NCI-H2081 treated with DMSO at 0.1 percent for 48 hours (cell line): ENCODE data around the gene HYLS1.

Experiments
- DNase-seq: peaks from one replicate; lab custom pipeline; 2025; lab: John Stamatoyannopoulos, UW

The HYLS1 gene

DNA sequence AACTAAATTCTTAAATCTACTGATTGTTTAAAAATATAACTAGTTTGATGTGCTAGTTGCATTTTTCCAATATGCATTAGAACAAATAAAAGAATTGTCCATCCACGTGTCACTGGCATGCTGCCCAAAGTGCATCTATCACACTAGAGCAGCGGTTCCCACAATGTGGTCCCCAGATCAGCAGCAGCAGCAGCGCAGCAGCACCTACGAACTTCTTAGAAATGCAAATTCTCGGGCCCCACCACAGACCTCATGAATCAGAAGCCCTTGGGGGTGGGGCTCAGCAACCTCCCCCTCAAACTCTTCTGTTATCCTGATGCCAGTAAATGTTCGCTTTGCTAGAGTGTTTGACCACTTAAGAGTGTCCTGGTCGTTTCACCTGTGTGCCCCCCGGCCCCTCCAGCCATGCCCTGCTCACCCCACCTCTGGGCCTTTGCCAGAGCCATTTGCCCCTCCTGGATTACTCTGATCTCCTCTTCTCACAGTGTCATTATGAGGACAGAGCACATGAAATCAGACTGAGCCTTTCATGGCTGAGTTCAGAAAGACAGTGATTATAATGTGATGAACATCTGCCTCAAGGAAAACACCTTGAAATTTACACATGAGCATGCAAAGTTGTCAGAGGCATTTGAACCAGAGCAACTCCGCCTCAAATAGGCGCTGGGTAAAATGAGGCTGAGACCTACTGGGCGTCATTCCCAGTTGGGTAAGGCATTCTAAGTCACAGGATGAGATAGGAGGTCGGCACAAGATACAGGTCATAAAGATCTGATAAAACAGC lies 45.8 kb downstream of the HYLS1 start:
- no peak for DNase-seq

DNA sequence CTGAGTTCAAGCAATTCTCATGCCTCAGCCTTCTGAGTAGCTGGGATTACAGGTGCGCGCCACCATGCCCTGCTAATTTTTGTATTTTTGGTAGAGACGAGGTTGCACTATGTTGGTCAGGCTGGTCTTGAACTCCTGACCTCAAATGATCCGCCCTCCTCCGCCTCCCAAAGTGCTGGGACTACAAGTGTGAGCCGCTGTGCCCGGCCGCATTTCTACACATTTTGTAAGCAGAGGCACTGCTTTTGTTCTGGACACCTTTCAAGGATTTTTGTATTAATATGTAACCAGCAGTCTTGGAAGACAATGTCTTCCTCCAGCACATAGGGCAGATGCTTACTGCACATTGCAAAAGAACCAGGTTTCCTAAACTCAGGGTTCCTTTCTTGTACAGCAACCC lies 47.0 kb downstream of the HYLS1 start:
- DNase-seq: no peak

DNA sequence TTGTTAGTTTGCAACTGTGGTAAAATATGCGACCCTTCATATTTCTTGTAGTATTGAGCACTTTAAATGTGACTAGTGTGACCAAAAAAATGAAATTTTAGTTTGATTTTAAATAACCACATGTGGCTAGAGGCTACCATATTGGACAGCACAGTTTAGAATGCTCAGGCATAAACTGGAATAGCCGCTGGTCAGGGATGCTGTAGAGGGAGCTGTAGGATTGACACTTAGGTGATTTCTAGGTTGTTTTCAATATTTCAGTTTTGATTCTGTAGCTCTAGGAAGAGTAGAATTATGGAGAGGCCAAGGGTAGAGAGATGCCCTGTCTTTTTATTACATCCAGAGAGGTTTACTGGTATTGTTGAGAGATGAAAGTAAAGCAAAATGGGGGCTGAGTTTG lies 47.6 kb downstream of the HYLS1 start:
- no peak for DNase-seq

DNA sequence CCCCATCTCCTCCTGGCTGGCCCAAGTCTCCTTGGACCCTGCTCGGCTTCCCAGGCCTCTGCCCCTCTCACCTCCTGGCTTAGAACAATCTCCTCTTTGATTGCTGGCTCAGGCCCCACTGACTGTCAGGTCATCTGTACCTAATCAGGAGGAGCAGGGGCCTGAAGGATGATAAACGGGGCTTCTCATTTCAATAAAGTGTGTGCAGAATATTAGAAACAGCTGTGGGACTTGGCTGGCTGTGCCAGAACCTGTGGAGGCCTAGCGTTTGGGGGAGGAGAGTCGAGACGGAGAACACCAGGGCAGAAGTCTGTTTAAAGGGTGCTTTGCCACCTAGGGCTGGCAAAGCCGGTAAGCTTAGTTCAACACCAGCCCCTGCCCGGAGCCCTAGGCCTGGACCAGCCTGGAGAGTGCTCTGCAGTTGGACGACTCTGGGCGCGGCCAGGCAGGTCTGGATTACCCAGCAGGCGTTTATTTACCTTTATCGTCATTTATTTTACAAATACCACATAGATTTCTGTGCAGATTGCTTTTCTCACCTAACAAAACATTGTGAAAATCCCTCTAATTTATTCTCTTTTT lies 48.2 kb downstream of the HYLS1 start:
- DNase-seq: no peak

DNA sequence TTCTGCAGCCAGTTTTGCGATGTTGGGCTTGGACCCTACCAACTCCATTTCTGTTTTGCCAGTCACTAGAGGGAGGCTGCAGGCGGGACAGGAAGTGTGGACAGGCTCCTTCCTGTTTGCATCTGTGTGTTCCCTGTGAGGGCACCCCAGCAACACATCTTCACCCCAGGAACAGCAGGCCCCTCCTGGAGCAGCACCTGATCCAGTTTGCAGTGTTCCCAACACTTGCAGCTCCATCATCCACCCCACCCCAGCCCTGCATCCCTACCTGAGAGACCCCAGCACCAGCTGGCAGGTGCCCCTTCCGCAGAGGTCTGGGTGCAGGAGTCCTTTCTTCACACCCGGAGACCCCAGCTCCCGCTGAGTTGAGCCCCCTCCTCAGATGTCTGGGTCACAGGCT lies 51.0 kb downstream of the HYLS1 start:
- DNase-seq: no peak

DNA sequence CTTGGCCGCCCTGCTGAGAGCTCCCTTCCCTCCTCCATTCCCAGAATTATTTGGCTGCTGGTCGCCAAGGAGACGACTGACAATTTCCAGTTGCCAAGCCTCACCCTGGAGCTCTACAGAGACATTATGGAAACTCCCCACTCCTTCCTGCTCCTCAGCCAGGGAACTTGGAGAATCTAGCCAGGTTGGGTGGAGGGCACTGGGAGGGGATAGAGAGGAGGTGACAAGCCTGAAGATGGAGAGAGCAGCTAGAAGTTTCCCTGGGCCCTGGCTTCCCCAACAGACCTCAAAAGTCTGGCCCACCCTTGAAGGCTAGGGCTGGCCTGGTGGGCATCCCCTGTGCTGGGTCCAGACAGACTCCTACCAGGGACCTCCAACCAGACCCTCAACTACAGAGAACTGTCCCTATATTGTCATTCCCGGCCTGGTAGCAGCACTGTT lies 51.6 kb downstream of the HYLS1 start:
- no peak for DNase-seq

DNA sequence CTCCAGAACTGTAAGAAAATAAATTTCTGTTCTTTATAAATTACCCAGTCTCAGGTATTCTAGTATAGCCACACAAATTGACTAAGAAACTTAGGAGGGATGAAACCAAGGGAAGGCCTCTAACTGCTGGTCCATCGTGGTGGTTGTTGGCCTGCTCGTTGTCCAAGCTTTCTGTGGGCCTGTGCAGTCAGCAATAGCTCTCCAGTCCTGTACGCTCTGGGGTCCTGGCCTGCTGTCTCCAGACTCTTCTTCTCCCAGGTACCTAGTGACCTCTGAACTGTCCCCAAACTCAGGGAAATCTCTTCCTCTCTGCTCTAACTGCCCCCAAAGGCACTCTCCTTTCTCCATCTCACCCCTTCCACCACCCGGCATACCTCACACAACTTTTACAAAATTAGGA lies 52.7 kb downstream of the HYLS1 start:
- no peak for DNase-seq

DNA sequence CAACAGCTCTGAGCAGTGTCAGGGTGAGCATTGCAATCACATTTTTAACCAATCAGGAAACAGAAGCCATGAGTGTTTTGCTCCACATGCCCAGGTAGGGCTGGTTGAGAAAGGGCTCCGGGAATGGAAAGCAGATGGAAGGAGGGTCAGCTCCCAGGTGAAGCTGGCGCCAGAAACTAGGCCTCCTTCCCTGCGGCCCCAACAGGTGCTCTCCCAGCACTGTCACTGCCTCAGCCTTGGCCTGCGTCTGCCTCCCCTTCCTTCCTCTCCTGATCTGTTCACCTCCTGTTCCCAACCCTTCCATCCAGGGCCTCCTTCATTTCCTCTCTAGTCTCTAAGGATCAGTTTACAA lies 53.8 kb downstream of the HYLS1 start:
- DNase-seq: no peak

DNA sequence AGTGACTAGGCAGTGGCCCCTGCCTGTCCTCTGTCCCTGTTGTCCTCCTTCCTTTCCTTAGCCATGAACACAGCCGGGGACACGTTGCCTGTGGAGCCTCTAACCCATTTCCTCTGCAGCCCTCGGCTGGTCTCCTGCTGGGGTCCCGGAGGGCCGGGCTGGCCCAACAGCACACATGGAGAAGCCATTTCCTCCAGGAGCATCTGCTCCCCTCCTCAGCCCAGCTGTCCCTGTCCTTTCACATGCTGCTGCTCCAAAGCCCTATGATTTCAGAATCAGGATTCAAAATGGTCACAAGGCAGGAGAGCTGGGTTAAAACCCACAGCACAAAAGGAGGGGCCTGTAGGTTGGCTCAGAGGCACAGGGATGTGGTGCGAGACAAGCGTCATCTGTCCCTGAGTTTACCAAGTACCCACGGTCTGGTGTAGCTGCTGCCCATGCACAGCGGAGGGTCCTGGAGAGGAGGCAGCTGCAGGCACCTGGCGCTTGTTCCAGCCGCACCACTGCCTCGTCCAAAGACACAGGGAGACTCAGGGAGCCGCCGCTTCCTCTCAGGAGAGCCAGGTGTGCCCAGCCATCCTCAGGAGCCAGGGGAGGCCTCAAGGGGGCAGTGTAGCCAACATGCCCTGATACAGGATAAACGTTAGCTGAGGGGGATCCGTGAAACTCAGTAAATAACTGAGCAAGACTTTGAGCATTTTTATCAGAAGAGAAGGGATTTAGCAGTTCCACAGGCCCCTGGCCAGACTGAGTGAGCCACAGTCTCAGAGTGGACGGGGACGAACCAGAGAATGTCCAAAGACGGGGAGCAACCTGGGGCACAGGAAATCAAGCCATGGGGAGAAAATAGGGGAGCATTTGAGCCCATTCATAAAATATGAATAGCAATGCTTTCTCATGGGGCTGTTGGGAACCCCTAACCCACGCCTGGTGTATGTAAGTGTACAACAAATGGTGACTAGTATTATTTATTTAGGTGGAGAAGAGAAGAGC lies 54.4 kb downstream of the HYLS1 start:
- peak; percentile 88 for DNase-seq

DNA sequence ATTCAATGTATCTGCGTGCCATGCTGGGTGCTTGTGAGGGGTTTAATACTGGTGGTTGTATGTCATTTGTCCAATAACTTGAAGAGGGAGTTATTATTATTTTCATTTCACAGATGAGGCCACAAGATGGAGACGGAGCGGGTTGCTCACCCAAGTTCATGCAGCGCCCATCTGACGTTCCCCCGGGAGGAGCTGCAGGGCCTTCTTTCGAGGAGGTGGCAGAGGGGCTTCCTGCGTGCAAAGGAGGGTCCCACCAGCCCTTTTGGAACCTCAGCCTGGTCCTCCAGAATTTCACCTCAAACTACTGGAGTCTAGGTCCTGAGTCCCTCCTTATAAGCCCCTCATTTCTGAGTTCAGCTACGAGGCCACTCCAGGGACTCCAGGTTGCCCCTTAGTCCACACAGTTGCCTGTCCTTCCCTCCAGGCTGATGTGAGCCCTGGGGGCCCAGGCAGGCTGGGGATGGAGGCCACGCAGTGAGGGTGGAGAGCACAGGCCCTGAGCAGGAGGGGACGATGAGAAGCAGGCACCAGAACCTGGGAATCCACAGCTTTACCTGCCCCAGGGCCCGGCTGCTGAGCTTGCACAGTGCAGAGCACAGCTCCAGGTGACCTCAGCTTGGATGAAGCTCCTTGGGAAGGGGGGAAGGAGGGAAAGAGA lies 55.4 kb downstream of the HYLS1 start:
- DNase-seq: no peak

DNA sequence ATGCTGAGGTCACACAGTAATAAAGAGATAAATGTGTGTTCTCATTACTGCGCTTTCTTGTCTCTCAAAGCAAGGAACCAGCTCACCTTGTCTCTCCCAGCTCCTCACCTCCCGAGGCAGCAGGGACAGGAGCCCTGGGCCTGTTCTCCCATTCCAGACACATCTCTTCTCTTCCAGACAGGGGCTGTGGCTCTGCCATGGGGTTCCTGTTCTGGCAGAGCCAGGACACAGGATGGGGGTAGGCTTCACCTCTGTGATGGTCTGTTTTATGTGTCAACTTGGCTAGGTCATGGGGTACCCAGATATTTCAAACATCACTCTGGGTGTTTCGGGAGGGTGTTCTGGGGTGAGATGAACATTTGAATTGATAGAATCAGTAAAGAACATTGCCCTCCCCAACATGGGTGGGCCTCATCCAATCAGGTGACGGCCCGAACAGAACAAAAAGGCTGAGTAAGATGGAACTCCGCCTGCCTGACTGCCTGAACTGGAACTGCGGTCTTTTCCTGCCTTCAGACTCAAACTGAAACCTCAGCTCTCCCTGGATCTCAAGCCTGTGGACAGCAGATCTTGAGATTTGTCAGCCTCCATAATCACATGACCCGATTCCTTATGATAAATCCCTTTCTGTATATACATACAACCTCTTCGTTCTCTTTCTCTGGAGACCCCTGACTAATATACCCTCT lies 56.3 kb downstream of the HYLS1 start:
- no peak for DNase-seq

DNA sequence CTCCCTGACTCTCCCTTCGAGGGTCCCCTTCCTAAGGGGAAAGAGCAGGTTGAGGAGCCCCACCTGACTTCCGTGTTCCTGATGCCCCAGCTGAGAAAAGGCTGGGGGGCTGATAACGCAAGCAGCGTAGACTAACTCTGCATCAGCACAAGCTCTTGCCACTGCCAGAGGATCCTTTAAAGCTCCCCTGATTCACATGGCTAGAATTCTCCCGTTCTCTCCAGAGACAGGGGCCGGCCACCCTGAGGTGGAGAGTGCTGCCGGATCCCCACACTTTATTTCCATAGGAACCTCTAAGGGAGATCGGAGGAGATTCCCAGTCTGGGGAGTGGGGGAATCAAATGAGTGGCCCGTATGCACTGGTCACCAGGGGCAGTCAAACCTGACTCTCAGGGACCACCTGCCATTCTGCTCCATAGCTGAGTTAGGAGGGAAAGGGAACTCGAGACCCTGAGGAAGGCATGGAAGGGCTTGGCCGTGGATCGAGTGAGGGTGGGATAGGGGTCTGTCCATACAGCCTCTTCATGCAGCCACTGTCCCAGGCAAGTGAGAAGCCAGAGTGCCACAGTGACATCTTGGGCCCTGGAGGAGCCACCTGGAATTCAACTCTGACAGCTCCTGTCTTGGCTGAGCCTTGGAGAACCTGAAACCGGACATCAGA lies 57.0 kb downstream of the HYLS1 start:
- DNase-seq: no peak

DNA sequence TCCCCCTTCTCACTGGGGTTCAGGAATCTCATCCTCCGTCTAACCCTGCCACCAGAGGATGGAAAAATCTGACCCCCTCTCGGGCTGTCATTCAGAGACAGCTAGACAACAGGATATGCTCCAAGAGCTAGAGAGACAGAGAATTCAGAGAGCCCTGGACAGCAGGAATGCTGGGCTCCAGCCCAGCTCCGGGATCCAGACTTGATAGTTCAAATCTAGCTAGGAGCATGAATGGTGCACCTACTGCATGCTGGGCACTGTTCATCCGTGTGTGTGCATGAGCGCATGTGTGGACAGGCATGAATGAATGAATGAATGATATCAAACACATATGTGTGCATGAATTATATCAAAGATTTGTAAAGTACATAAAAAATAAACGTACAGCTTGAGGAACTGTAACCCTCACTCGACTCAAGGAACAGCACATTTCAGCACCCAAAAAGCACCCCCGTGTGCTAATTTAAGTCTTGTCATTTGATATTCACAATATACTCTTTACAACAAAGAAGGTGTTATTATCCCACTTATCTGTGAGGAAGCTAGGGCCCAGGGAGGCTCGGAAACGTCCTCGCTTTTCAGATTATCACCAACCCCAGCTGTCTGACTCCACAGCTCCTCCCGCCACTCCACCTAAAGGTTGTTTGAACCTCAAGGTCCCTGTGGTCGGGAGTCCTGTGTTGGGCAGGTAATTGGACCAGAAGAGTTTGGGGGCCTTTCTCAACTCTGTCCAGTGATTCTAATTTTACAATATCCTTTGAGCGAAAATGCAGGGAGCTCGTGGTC lies 57.7 kb downstream of the HYLS1 start:
- DNase-seq: no peak

DNA sequence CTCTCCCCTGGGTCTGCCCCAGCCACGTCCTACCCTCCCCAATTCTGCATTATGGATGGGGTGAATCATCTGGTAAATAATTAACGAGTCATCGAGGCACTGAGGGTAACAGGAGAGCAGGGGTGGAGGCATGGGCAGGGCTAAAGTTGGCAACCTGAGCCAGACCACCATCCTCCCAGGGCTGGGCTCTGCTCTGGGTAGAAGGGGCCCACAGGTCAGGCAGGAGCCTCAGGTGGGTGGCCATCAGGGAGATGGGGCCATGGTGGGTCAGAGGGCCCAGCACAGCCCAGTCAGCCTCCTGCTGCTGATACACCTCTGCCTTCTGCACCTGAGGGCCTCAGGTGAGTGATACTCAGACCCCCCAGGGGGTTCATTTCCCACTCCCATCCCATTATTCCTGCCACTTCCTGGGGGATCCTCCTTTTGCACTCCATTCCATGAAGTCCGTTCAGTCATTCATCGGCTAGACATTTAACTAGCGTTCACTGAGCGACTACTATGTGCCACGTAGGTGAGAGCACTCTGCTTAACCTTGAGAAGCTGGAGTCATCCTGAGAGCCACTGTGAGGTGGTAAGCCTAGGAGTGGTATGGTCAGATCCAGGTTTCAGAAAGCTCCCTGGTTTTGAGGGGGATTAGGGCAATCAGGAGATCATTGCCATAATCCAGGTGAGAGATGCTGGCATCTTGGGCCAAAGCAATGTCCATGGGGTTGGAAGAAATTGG lies 58.5 kb downstream of the HYLS1 start, which contains the start of gene VSIG10L2:
TSS of gene VSIG10L2 (plus strand) at position 248 of the 724 bp plus-strand sequence. CDS start at position 260, 12 bp downstream.
- no peak for DNase-seq

DNA sequence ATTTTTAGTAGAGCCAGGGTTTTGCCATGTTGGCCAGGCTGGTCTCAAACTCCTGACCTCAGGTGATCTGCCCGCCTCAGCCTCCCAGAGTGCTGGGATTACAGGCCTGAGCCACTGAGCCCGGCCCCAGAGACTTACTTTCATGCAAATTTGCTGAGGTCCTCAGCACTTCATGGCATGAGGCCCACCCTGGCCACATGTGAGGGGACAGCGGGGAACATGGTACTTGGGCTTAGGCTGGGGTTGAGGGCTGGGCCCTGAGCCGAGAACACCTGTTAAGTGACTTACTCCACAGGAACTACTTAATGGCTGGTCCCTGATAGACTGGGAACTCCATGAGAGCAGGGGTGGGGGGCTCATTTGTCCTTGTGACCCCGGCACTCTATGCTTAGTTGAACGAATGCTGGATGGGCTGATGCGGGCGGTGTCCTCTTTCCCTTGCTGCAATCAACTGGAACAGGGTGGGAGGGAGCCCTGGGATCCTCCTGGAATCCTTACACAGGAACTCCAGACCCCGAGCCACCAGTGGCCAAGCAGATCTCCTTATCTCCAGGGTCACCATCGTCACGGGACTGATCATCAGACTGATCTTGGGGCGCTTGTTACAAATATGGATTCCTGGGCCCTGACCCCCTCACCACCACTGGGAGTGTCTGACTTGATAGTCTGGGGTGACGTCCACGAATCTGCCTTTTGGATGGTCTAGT lies 59.4 kb downstream of the HYLS1 start:
- DNase-seq: no peak

DNA sequence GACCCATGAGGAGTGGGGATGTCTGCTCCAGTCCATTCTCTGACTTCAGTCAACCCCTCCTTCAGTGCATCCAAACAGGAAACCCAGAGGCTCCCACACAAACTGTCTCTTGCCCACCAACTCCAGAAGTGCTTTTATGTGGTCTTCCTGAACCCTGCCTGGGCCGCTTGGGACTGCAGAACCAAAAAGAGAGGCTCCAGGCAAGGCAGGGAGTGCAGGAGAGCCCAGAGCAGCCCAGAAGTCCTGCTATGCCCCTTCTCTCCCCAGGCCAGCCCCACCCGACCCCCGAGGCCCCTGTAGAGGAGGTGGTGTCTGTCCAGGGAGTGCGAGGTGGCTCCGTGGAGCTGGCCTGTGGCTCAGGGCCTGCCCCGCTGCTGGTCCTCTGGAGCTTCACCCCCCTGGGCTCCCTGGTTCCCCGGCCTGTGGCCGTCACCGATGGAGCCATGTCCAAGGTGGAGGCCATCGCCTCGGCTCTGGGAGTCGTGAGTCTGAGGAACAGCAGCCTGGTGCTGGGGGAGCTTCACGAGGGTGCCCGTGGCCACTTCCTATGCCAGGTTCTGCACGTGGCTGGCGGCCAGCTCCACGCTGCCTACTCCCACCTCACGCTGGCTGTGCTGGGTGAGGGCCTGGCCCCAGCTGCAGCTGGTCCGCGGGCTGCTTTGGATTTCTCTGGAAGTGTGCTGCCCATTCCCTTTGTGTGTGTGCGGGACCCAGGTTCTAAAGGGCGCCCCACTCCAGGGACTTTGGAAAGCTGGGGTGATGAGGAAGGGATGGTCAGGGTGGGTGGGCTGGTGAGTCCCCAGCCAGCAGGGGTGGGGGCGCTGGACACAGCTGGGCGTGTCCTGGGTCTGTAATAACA lies 60.2 kb downstream of the HYLS1 start:
- DNase-seq: no peak

DNA sequence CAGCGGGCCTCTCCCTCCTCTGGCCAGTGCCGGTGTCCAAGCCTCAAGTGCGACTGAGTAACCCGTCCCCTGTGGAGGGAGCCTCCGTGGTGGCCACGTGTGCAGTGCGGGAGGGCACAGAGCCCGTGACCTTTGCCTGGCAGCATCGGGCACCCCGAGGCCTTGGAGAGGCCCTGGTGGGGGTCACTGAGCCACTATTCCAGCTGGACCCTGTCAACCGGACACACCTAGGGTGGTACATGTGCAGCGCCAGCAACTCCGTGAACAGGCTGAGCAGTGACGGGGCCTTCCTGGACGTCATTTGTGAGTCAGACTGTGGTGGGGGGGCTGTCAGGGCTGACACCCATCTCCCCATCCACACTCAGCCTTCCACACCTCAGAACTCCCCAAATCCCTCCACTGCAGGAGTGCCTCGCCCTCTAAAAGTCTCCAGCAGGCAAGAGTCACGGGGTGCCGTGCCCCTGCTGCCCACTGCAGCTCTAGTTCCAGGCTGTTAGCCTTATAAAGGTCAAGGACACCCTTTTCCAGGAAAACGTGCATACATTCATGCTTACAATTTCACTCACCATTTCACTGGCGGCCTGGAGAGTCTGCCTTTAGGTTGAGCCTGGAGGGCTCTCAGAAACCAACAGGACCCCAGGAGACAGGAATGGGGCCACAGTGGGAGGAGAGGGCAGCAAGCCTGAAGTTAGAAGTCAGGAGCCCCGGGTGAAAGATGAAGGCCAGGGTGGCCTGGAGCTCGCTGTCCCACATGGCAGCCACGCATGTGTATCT lies 61.0 kb downstream of the HYLS1 start:
- DNase-seq: no peak
